Neuron (in vitro differentiated cells): ENCODE results near the gene M1AP.
A peak's percentile ranks its signal among the peaks of the same experiment; 100 is the strongest.

Experiments used
- H2AFZ ChIP-seq: one replicate; pipeline ENCODE4 v1.6.1; 2013; ENCODE audit warnings: low read depth, mild to moderate bottlenecking, inconsistent platforms, low read length, moderate library complexity
- H3K27me3 ChIP-seq: one replicate; pipeline ENCODE4 v1.6.1; 2013; ENCODE audit warnings: low read length; ENCODE audit not compliant: insufficient read depth
- H3K36me3 ChIP-seq: one replicate; pipeline ENCODE4 v1.6.1; 2013; ENCODE audit warnings: low read length; ENCODE audit not compliant: insufficient read depth
- H3K4me1 ChIP-seq: one replicate; pipeline ENCODE4 v1.6.1; 2013; ENCODE audit warnings: low read length; ENCODE audit not compliant: insufficient read depth
- H3K4me3 ChIP-seq: 2 replicates; pipeline ENCODE4 v1.5.1; 2013; ENCODE audit warnings: mild to moderate bottlenecking, low read length, moderate library complexity
- H3K9me3 ChIP-seq: one replicate; pipeline ENCODE4 v1.6.1; 2013; ENCODE audit warnings: low read length

Gene M1AP

DNA sequence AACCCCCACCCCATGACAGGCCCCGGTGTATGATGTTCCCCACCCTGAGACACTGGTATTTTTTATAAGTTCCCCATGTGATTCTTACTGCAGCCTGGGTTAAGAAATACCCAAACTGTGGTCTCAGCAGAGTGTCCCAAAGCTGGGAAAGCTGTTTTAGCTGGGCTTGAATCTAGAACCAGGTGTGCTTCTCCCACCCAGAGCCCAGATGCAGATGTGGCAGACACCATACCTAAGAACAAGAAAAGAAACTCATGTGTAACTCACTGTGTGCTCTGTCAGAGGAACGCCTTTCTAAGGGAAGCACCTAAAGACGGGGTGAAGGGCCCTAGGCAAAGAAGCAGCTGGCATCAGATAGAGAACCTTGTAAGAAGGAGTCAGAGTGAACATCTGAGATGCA, 69.7 kb downstream of the M1AP start:
- Histone ChIP-seq H3K36me3 (no peaks in the 10 kb centered on the region), H2AFZ (no peak overlapping the region), H3K4me1 (peaks cover 4% of the 10 kb centered on the region), H3K4me3 (no peak overlapping the region), H3K27me3 (peaks cover 26% of the 10 kb centered on the region), H3K9me3 (no peaks in the 10 kb centered on the region)

DNA sequence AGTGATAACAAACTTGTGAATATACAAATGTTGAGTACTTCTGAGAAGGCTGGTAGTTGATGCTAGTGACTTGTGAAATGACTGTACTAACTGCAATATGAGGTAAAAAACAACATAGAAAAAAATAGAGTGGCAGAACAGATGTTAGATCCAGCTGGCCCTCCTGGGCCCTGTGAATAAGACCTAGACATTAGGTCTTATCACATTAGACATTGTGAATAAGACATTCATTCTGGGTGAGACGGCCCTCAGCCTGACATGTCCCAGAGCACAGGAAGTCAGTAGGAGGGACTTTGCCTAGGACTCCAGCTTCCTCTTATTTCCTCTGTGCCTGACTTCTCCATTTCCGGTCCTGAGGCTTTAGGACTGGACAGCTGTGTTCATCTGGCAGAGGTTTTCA, 70.7 kb downstream of the M1AP start:
- Histone ChIP-seq H3K9me3 (no peaks in the 10 kb centered on the region), H3K4me3 (no peak overlapping the region), H3K4me1 (no peaks in the 10 kb centered on the region), H3K27me3 (peaks cover 28% of the 10 kb centered on the region), H2AFZ (peak overlapping the region; percentile 2), H3K36me3 (no peaks in the 10 kb centered on the region)

DNA sequence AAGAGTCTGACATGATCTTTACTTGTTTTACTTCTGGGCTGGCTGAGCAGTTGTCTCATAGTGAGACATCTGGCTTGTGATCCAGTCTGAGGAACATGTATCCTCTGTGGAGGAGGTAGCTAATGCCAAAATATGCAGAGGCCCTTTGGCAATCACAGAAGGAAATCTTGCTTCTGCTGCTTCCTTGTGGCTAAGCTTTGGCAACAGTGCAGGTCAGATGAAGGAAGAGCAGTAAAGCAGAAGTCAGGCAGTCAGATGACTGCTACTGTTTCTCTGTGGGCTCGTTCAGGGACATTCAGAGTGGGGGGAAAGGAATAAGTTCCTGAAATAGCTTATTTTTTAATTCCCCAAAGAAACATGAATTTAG, 71.3 kb downstream of the M1AP start:
- H3K9me3 ChIP-seq, result no peaks in the 10 kb centered on the region
- no peaks in the 10 kb centered on the region for H3K4me1 ChIP-seq
- no peaks in the 10 kb centered on the region for H3K36me3 ChIP-seq
- no peak overlapping the region for H3K4me3 ChIP-seq
- peaks cover 29% of the 10 kb centered on the region for H3K27me3 ChIP-seq
- no peak overlapping the region for H2AFZ ChIP-seq

DNA sequence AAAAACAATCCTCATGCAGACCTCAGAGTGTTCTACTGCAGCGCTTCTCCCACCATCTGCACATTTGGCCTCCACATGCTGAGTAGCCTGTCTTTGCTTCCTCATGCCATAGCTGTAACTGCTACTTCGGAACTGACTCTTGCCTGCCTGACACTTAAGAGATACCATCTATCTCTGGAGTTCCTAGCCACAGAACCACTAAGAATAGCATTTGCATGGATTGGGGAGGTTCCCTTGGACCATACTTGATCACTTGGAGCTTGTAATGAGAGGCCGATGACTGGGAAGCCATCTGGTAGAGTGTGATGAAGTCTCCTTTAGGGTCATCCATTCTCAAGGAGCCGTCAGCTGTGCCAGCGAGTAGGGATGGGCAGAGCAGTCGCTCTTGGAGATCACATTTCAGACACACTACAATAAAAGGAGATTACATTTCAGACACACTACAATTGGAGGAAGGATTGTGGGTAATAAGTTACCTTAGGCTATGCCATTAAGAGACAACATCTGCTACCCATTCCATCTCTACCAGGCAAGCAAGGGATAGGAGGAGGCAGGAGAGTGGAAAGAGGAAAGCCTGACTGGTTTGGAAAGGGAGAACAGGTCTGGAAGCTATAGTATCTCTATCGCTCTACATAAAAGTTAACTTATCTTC, 71.8 kb downstream of the M1AP start:
- Histone ChIP-seq H2AFZ (no peak overlapping the region), H3K36me3 (no peaks in the 10 kb centered on the region), H3K4me3 (no peak overlapping the region), H3K9me3 (no peaks in the 10 kb centered on the region), H3K27me3 (peaks cover 29% of the 10 kb centered on the region), H3K4me1 (no peaks in the 10 kb centered on the region)

DNA sequence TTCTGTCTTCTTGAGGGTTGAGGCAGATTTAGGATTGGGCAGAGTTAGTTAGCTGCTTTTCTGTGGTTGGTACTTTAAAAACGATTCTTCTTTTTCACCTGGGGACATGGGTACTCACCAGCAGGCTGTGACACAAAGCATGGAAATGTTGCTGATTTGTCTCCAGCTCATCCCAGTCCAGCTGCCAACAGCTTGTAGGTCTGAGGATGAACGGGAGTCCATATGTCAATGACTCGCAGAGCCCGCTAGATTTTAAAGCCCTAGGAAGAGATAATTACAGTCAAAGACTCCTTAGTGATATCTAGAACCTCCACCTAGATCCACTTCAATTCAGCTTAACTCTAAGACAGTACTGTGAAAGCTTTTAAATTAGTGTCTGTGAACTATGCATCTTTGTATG, 72.8 kb downstream of the M1AP start:
- Histone ChIP-seq H3K27me3 (peaks cover 30% of the 10 kb centered on the region), H3K9me3 (no peaks in the 10 kb centered on the region), H3K36me3 (no peaks in the 10 kb centered on the region), H3K4me3 (no peak overlapping the region), H3K4me1 (no peaks in the 10 kb centered on the region), H2AFZ (no peak overlapping the region)

DNA sequence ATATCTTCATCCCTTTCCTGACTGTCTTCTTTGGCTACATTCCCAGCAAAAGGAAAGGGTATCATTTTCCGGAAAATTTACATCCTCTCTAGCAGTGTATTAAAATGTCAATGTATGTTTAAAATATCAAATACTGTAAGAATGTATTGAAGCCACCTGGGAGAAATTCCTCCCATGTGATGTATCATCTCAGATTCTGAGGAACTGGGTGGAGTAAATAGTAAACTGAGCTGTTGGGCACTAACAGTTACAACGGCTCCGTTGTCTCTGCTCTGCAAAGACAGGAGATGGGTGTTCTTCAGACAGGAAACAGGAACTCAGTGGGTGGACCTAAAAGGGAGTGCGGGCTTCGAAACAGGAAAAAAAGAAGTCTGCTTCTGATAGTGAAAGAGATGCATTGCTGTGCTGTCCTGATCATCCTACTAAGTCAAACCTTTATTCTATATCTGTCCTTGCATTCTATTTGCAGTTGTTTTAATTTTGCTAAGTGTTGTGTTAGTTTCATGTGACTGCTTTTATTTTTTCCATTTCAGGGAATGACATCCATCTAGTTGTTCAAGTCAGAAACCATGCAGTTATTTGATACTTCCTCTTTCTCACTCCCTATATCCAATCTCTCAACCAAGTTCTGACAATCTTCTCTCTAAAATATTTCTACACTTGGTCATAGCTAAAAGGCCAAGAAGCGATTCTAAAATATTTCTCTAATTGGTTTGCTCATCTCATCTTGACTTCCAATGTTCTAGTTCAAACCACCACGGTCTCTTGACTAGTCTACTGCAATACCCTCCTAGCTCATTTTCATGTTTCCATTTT, 74.2 kb downstream of the M1AP start:
- no peaks in the 10 kb centered on the region for H3K4me1 ChIP-seq
- no peaks in the 10 kb centered on the region for H3K36me3 ChIP-seq
- no peak overlapping the region for H3K4me3 ChIP-seq
- H3K9me3 ChIP-seq, result no peaks in the 10 kb centered on the region
- peaks cover 30% of the 10 kb centered on the region for H3K27me3 ChIP-seq
- no peak overlapping the region for H2AFZ ChIP-seq

DNA sequence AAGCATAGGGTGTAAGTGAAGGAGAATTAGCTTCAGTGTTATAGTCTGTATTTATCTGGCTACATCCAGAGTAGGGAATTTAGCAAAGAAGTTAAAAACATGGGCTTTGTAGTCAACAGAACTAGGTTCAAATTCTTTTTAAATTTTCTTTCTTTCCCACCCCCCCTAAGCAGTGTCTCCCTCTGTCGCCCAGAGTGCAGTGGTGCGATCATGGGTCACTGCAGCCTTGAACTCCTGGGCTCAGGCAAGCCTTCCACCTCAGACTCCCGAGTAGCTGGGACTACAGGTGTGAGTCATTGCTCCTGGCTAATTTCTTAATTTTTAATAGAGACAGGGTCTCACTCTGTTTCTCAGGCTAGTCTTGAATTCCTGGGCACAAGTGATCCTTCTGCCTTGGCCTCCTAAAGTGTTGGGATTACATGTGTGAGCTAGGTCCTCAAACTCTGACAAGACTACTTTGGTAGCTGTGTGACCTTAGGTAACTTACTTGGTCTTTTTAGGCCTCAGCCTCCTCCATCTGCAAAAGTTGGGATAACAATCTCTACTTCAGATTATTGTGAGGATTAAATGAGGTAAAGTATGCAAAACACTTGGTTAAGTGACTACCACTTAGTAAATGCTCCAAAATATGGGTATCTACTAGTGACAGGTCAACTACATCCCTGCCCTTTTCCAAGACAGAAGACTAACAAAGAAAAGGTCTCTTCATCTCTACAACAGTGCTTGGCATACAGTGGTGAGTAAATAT, 75.8 kb downstream of the M1AP start:
- Histone ChIP-seq H3K27me3 (peaks cover 36% of the 10 kb centered on the region), H2AFZ (no peak overlapping the region), H3K4me3 (no peak overlapping the region), H3K36me3 (no peaks in the 10 kb centered on the region), H3K9me3 (no peaks in the 10 kb centered on the region), H3K4me1 (no peaks in the 10 kb centered on the region)

DNA sequence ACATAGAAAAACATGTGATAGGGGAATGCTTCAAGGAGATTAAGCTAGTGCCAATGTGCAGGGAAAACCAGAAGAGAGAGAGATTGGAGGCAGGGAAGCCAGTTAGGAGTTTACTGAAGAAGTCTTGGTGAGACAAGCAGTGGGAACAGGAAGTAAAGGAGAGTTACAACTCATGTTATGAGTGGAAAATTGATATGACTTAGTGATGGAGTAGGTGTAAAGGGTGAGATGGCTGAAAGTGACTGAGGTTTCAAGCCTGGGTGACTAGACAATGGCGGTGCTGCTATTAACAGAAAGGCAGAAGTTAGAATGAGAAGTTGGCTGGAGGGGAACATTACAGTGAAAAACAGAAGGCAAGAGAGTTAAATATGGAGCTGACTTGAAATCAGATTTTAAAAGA, 77.1 kb downstream of the M1AP start:
- Histone ChIP-seq H3K4me1 (no peaks in the 10 kb centered on the region), H3K9me3 (no peaks in the 10 kb centered on the region), H3K4me3 (no peak overlapping the region), H3K27me3 (peaks cover 38% of the 10 kb centered on the region), H2AFZ (no peak overlapping the region), H3K36me3 (no peaks in the 10 kb centered on the region)

DNA sequence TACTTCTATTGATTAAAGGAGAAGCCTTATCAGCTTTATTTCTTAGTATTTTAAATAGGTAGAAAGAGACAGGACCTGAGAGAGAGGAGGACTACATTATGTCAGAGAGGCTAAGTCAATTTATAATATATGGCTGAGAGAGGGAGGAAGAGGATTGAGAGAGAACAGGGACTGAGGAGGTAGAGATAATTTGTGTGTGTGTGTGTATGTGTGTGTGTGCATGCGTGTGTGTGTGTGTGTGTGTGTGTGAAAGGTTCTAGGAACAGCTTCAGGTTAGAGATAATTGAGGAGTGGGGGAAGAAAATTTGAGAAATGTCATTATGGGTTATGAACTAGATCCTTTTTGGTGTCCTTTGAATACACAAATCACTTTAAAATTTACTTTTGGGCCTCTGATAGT, 78.4 kb downstream of the M1AP start:
- Histone ChIP-seq H3K4me3 (no peak overlapping the region), H3K36me3 (no peaks in the 10 kb centered on the region), H2AFZ (no peak overlapping the region), H3K27me3 (peaks cover 34% of the 10 kb centered on the region), H3K9me3 (no peaks in the 10 kb centered on the region), H3K4me1 (no peaks in the 10 kb centered on the region)

DNA sequence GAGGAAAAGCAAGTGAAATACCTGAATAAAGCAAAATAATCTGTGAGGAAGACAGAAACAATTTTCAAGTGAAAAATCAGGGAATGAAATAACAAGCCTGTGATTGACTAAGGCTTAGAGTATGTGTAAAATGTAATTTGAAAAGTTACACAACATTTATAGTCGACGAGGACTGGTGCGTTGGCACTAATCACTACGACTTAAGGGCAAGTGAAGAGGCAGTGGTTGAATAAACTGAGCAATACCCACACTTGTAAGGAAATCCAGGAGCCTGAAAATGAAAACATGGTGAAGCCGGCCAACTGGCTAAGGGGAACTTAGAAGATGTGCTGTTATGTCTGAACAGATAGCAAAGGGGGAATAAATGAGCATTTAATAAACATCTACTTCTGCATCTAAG, 80.2 kb downstream of the M1AP start:
- Histone ChIP-seq H3K27me3 (peaks cover 37% of the 10 kb centered on the region), H2AFZ (no peak overlapping the region), H3K36me3 (no peaks in the 10 kb centered on the region), H3K9me3 (no peaks in the 10 kb centered on the region), H3K4me1 (no peaks in the 10 kb centered on the region), H3K4me3 (no peak overlapping the region)

DNA sequence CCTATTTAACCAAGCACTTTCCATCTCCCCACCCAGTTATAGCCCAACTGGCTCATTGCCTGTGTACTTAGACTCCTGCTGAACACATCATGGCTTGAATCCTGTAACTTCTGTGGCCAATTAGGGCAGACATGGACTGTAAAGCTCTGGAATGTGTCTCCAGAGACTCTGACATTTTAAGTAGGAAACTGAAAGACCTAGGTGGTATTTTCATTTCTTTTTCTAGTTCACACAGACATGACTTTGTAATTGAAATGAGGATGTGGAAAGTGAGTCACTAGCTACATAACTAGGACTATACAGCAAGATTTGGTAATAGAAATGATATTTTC, 81.4 kb downstream of the M1AP start:
- Histone ChIP-seq H3K36me3 (no peaks in the 10 kb centered on the region), H3K27me3 (peaks cover 40% of the 10 kb centered on the region), H3K9me3 (no peaks in the 10 kb centered on the region), H3K4me3 (no peak overlapping the region), H3K4me1 (no peaks in the 10 kb centered on the region), H2AFZ (no peak overlapping the region)

DNA sequence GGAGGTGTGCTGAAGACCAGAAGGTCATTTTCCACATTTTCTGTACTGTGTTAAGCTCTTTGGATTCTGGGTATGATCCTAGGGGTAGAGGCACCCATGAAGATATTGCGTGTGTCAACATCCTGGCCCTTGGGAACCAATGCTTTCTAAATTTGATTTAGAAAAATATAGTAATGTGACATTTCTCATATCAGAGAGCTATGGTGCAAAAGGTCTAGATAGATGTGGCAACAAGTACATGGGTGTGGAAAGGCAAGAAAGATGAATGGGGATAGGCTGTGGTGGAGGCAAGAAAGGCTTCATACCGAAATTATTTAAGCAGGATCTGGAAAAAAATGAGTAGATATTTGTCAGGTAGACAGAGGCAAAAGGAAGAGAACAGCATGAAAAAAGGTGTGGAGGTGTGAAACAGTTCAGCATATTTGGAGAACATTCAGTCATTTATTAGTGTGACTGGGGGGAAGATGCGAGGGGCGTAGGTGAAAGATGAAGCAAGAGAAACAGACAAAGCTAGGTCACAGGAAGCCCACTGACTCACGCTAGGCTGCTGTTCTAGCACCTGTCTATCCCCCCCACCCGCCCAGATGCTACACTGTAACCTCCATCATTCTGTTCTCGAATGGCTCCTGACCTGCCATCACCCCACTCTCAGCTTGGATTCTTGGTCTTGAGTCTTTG, 81.9 kb downstream of the M1AP start:
- H3K4me3 ChIP-seq, result no peak overlapping the region
- H3K27me3 ChIP-seq, result peaks cover 44% of the 10 kb centered on the region
- no peak overlapping the region for H2AFZ ChIP-seq
- H3K36me3 ChIP-seq, result no peaks in the 10 kb centered on the region
- H3K9me3 ChIP-seq, result no peaks in the 10 kb centered on the region
- no peaks in the 10 kb centered on the region for H3K4me1 ChIP-seq

DNA sequence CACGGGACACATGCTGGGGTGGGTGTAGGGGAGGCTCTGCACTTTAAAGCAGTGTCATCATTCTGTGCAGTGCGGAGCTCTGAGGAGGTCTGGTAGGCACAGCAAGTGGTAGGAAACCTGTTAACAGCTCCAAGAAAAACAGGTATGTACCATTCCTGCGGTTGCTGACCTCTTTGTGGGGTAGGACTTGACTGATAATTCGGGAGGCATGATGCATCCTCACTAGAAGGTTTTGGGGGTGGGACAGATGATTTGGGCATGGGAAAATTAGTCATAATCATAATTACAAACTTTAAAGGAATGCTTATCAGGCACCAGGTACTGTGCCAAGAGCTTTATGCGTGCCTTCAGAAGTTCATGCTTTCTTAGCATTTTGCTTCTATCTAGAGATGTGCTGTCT, 83.9 kb downstream of the M1AP start:
- Histone ChIP-seq H3K36me3 (no peaks in the 10 kb centered on the region), H3K27me3 (peaks cover 44% of the 10 kb centered on the region), H3K9me3 (no peaks in the 10 kb centered on the region), H3K4me3 (no peak overlapping the region), H3K4me1 (no peaks in the 10 kb centered on the region), H2AFZ (no peak overlapping the region)
